GM12878 (cell line): ENCODE measurements around the gene RARB.

Experiments used
- CREM ChIP-seq: IDR thresholded peaks from 2 replicates; pipeline ENCODE4 v1.6.1; 2014; ENCODE audit warnings: antibody characterized with exemption, low read depth
- CTCF ChIP-seq, 3 experiments: IDR thresholded peaks in 2 of 3; conservative IDR thresholded peaks in 1 of 3; 2 replicates each; pipeline ENCODE4 v1.5.1; 2011; ENCODE audit warnings: low read depth in 3 of 3, low read length in 3 of 3, mild to moderate bottlenecking in 3 of 3, control low read depth in 2 of 3, moderate library complexity in 2 of 3, inconsistent platforms in 1 of 3, mixed read lengths in 1 of 3; ENCODE audit not compliant: control insufficient read depth in 2 of 3, insufficient read depth in 1 of 3; ENCODE audit errors: extremely low read depth in 1 of 3
- EP300 ChIP-seq, 2 experiments: fragments of 150-350 bp in 1 of 2; IDR thresholded peaks; 2 replicates each; pipeline ENCODE4 v1.6.1; 2011 to 2012; ENCODE audit warnings: low read depth in 2 of 2, low read length in 2 of 2, borderline replicate concordance in 1 of 2, improper control_type of control experiment in 1 of 2, inconsistent platforms in 1 of 2; ENCODE audit not compliant: control insufficient read depth in 1 of 2
- POLR2A ChIP-seq: IDR thresholded peaks from 2 replicates; pipeline ENCODE4 v1.6.1; 2011; ENCODE audit warnings: low read depth, mild to moderate bottlenecking, low read length
- POLR2AphosphoS5 ChIP-seq: IDR thresholded peaks from 2 replicates; pipeline ENCODE4 v1.6.1; 2011; ENCODE audit warnings: mild to moderate bottlenecking, low read length, inconsistent platforms
- RFX5 ChIP-seq: IDR thresholded peaks from 2 replicates; pipeline ENCODE4 v1.6.1; 2011; ENCODE audit warnings: low read depth, low read length, improper control_type of control experiment
- SMARCA5 ChIP-seq: fragments of 450-650 bp; IDR thresholded peaks from 2 replicates; pipeline ENCODE4 v1.6.1; 2017; ENCODE audit warnings: mild to moderate bottlenecking
- SP1 ChIP-seq: IDR thresholded peaks from one replicate; pipeline ENCODE4 v1.6.1; 2011; ENCODE audit warnings: low read depth, low read length
- STAT3 ChIP-seq: IDR thresholded peaks from 2 replicates; pipeline ENCODE4 v1.6.1; 2011; ENCODE audit warnings: low read depth, low read length, improper control_type of control experiment
- SUPT20H ChIP-seq: IDR thresholded peaks from 2 replicates; pipeline ENCODE4 v1.6.1; 2011; ENCODE audit warnings: low read depth, mild to moderate bottlenecking, low read length, moderate library complexity, borderline replicate concordance; ENCODE audit not compliant: control insufficient read depth
- TBL1XR1 ChIP-seq: IDR thresholded peaks from 2 replicates; pipeline ENCODE4 v1.6.1; 2012; ENCODE audit warnings: low read depth, low read length, improper control_type of control experiment
- YY1 ChIP-seq: IDR thresholded peaks from 2 replicates; pipeline ENCODE4 v1.6.1; 2011; ENCODE audit warnings: low read depth, mild to moderate bottlenecking, low read length
- ZNF274 ChIP-seq: IDR thresholded peaks from one replicate; pipeline ENCODE4 v1.8.0; 2011; ENCODE audit not compliant: insufficient read length, insufficient read depth
- ZZZ3 ChIP-seq: IDR thresholded peaks from 2 replicates; pipeline ENCODE4 v1.6.1; 2011; ENCODE audit warnings: low read depth; ENCODE audit not compliant: control insufficient read depth, insufficient read length

- TF ChIP-seq CREM (no peak), ZZZ3 (no peak), RFX5 (no peak), SP1 (no peak), CTCF (IDR thresholded peaks at IDR 0.05 in 2 of 3, conservative IDR thresholded peaks at IDR 0.05 in 1 of 3; ENCODE audit: control insufficient read depth in 2 of 3, extremely low read depth in 1 of 3, insufficient read depth in 1 of 3, low read depth in 3 of 3, low read length in 3 of 3) (no peak), STAT3 (no peak), SMARCA5 (no peak), EP300 (IDR thresholded peaks at IDR 0.05; ENCODE audit: borderline replicate concordance in 1 of 2, control insufficient read depth in 1 of 2, low read depth in 2 of 2, low read length in 2 of 2) (no peak), SUPT20H (no peak), ZNF274 (no peak), POLR2AphosphoS5 (no peak), TBL1XR1 (no peak), YY1 (no peak), POLR2A (no peak)
Measured at GRCh38 chr3:25619382-25619781, 191.3 kb downstream of the RARB start.
